ENCODE results near the gene GRAMD4. TPM values are rescaled to one million over a fixed set of nuclear protein-coding genes. Genes with fewer than 3 reads are reported as not detected.
A peak's percentile ranks its signal among the peaks of the same experiment; 100 is the strongest.

The GRAMD4 gene
- total RNA-seq, 1 experiment from 2014 or later, result 29.0 TPM

GRCh38 chr22:46591930-46592329, 28.3 kb upstream of the GRAMD4 start:
- Histone ChIP-seq H3K4me1 (ENCODE audit: low read length) (peaks cover 50% of the 10 kb centered on the region), H2AFZ (ENCODE audit: low read length) (no peak overlapping the region), H3K4me3 (ENCODE audit: low read length) (peak overlapping the region; percentile 33; the same call in 1 of the 2 replicates), H4K20me1 (ENCODE audit: insufficient read depth, low read depth, low read length) (no peaks in the 10 kb centered on the region; the same call in 1 of the 2 replicates), H3K36me3 (ENCODE audit: insufficient read depth, low read length) (no peaks in the 10 kb centered on the region), H3K9me2 (replicated peaks; ENCODE audit: insufficient read depth, low read length) (no peaks in the 10 kb centered on the region), H3K9ac (ENCODE audit: low read length) (peak overlapping the region; percentile 32), H3K9me3 (ENCODE audit: low read length) (no peaks in the 10 kb centered on the region), H3K27ac (ENCODE audit: low read length) (no peak overlapping the region), H3K27me3 (ENCODE audit: low read length) (no peaks in the 10 kb centered on the region), H3K4me2 (ENCODE audit: low read depth, low read length, poor library complexity, severe bottlenecking) (peak overlapping the region; percentile 55), H3K79me2 (ENCODE audit: low read length) (no peaks in the 10 kb centered on the region)
- no peak for DNase-seq

GRCh38 chr22:46592390-46592872, 27.8 kb upstream of the GRAMD4 start:
- peak overlapping the region; percentile 55 for H3K4me2 ChIP-seq (ENCODE audit: low read depth, low read length, poor library complexity, severe bottlenecking)
- peak; percentile 76 for DNase-seq
- H3K9me3 ChIP-seq (ENCODE audit: low read length), result no peaks in the 10 kb centered on the region
- H3K4me3 ChIP-seq (ENCODE audit: low read length), result peak overlapping the region; percentile 33; the same call in 1 of the 2 replicates
- H2AFZ ChIP-seq (ENCODE audit: low read length), result no peak overlapping the region
- H3K27me3 ChIP-seq (ENCODE audit: low read length), result no peaks in the 10 kb centered on the region
- H4K20me1 ChIP-seq (ENCODE audit: insufficient read depth, low read depth, low read length), result no peaks in the 10 kb centered on the region; the same call in 1 of the 2 replicates
- peaks cover 45% of the 10 kb centered on the region for H3K4me1 ChIP-seq (ENCODE audit: low read length)
- peak overlapping the region; percentile 36 for H3K9ac ChIP-seq (ENCODE audit: low read length)
- H3K36me3 ChIP-seq (ENCODE audit: insufficient read depth, low read length), result no peaks in the 10 kb centered on the region
- no peaks in the 10 kb centered on the region for H3K79me2 ChIP-seq (ENCODE audit: low read length)
- H3K27ac ChIP-seq (ENCODE audit: low read length), result no peak overlapping the region
- H3K9me2 ChIP-seq (replicated peaks; ENCODE audit: insufficient read depth, low read length), result no peaks in the 10 kb centered on the region

- peak overlapping the region; percentile 55 for H3K4me2 ChIP-seq (ENCODE audit: low read depth, low read length, poor library complexity, severe bottlenecking)
- H3K9me2 ChIP-seq (replicated peaks; ENCODE audit: insufficient read depth, low read length), result no peaks in the 10 kb centered on the region
- peak overlapping the region; percentile 36 for H3K9ac ChIP-seq (ENCODE audit: low read length)
- no peaks in the 10 kb centered on the region for H3K79me2 ChIP-seq (ENCODE audit: low read length)
- no peak overlapping the region for H3K4me3 ChIP-seq (ENCODE audit: low read length)
- H3K9me3 ChIP-seq (ENCODE audit: low read length), result no peaks in the 10 kb centered on the region
- H3K27me3 ChIP-seq (ENCODE audit: low read length), result no peaks in the 10 kb centered on the region
- no peaks in the 10 kb centered on the region for H3K36me3 ChIP-seq (ENCODE audit: insufficient read depth, low read length)
- no peak overlapping the region for H3K27ac ChIP-seq (ENCODE audit: low read length)
- H3K4me1 ChIP-seq (ENCODE audit: low read length), result peaks cover 37% of the 10 kb centered on the region
- DNase-seq, result peak; percentile 57
- no peaks in the 10 kb centered on the region; the same call in 1 of the 2 replicates for H4K20me1 ChIP-seq (ENCODE audit: insufficient read depth, low read depth, low read length)
- no peak overlapping the region for H2AFZ ChIP-seq (ENCODE audit: low read length)
Measured at GRCh38 chr22:46593211-46593681, 26.9 kb upstream of the GRAMD4 start.

GRCh38 chr22:46593996-46594946, 25.9 kb upstream of the GRAMD4 start:
- Histone ChIP-seq H4K20me1 (ENCODE audit: insufficient read depth, low read depth, low read length) (peaks cover 6% of the 10 kb centered on the region; the same call in 1 of the 2 replicates), H3K27me3 (ENCODE audit: low read length) (no peaks in the 10 kb centered on the region), H2AFZ (ENCODE audit: low read length) (no peak overlapping the region), H3K9me2 (replicated peaks; ENCODE audit: insufficient read depth, low read length) (no peaks in the 10 kb centered on the region), H3K9ac (ENCODE audit: low read length) (no peak overlapping the region), H3K4me2 (ENCODE audit: low read depth, low read length, poor library complexity, severe bottlenecking) (no peak overlapping the region), H3K4me3 (ENCODE audit: low read length) (no peak overlapping the region), H3K27ac (ENCODE audit: low read length) (no peak overlapping the region), H3K79me2 (ENCODE audit: low read length) (no peaks in the 10 kb centered on the region), H3K9me3 (ENCODE audit: low read length) (no peaks in the 10 kb centered on the region), H3K36me3 (ENCODE audit: insufficient read depth, low read length) (no peaks in the 10 kb centered on the region), H3K4me1 (ENCODE audit: low read length) (peaks cover 27% of the 10 kb centered on the region)
- DNase-seq, result no peak

- H3K4me3 ChIP-seq (ENCODE audit: low read length), result no peak overlapping the region
- no peaks in the 10 kb centered on the region for H3K9me3 ChIP-seq (ENCODE audit: low read length)
- H3K9me2 ChIP-seq (replicated peaks; ENCODE audit: insufficient read depth, low read length), result no peaks in the 10 kb centered on the region
- H3K36me3 ChIP-seq (ENCODE audit: insufficient read depth, low read length), result no peaks in the 10 kb centered on the region
- DNase-seq, result no peak
- H4K20me1 ChIP-seq (ENCODE audit: insufficient read depth, low read depth, low read length), result peaks cover 6% of the 10 kb centered on the region; the same call in 1 of the 2 replicates
- no peak overlapping the region for H2AFZ ChIP-seq (ENCODE audit: low read length)
- H3K9ac ChIP-seq (ENCODE audit: low read length), result no peak overlapping the region
- no peaks in the 10 kb centered on the region for H3K27me3 ChIP-seq (ENCODE audit: low read length)
- H3K4me1 ChIP-seq (ENCODE audit: low read length), result peaks cover 23% of the 10 kb centered on the region
- no peaks in the 10 kb centered on the region for H3K79me2 ChIP-seq (ENCODE audit: low read length)
- no peak overlapping the region for H3K27ac ChIP-seq (ENCODE audit: low read length)
- no peak overlapping the region for H3K4me2 ChIP-seq (ENCODE audit: low read depth, low read length, poor library complexity, severe bottlenecking)
Measured at GRCh38 chr22:46594947-46595298, 25.3 kb upstream of the GRAMD4 start.

- Histone ChIP-seq H3K4me1 (ENCODE audit: low read length) (peaks cover 23% of the 10 kb centered on the region), H3K9me2 (replicated peaks; ENCODE audit: insufficient read depth, low read length) (no peaks in the 10 kb centered on the region), H4K20me1 (ENCODE audit: insufficient read depth, low read depth, low read length) (0 out of 2 replicates have a peak, but pooled peaks cover 6% of the 10 kb centered on the region), H2AFZ (ENCODE audit: low read length) (no peak overlapping the region), H3K9me3 (ENCODE audit: low read length) (no peaks in the 10 kb centered on the region), H3K27ac (ENCODE audit: low read length) (no peak overlapping the region), H3K4me2 (ENCODE audit: low read depth, low read length, poor library complexity, severe bottlenecking) (no peak overlapping the region), H3K36me3 (ENCODE audit: insufficient read depth, low read length) (no peaks in the 10 kb centered on the region), H3K79me2 (ENCODE audit: low read length) (no peaks in the 10 kb centered on the region), H3K27me3 (ENCODE audit: low read length) (no peaks in the 10 kb centered on the region), H3K9ac (ENCODE audit: low read length) (no peak overlapping the region), H3K4me3 (ENCODE audit: low read length) (no peak overlapping the region)
- DNase-seq, result no peak
Measured at GRCh38 chr22:46595545-46595944, 24.6 kb upstream of the GRAMD4 start.

- Histone ChIP-seq H3K9me3 (ENCODE audit: low read length) (no peaks in the 10 kb centered on the region), H3K4me2 (ENCODE audit: low read depth, low read length, poor library complexity, severe bottlenecking) (no peak overlapping the region), H3K9ac (ENCODE audit: low read length) (no peak overlapping the region), H3K4me3 (ENCODE audit: low read length) (no peak overlapping the region), H3K9me2 (replicated peaks; ENCODE audit: insufficient read depth, low read length) (no peaks in the 10 kb centered on the region), H3K4me1 (ENCODE audit: low read length) (peaks cover 22% of the 10 kb centered on the region), H4K20me1 (ENCODE audit: insufficient read depth, low read depth, low read length) (0 out of 2 replicates have a peak, but pooled peaks cover 6% of the 10 kb centered on the region), H2AFZ (ENCODE audit: low read length) (no peak overlapping the region), H3K27ac (ENCODE audit: low read length) (no peak overlapping the region), H3K27me3 (ENCODE audit: low read length) (no peaks in the 10 kb centered on the region), H3K79me2 (ENCODE audit: low read length) (no peaks in the 10 kb centered on the region), H3K36me3 (ENCODE audit: insufficient read depth, low read length) (no peaks in the 10 kb centered on the region)
- DNase-seq, result no peak
Measured at GRCh38 chr22:46596032-46596441, 24.1 kb upstream of the GRAMD4 start.

- Histone ChIP-seq H3K9ac (ENCODE audit: low read length) (no peak overlapping the region), H3K79me2 (ENCODE audit: low read length) (no peaks in the 10 kb centered on the region)
Measured at GRCh38 chr22:46596819-46597218, 23.4 kb upstream of the GRAMD4 start.

More at GRCh38 chr22:46596819-46597218, 23.4 kb upstream of the GRAMD4 start:
- H3K36me3 ChIP-seq (ENCODE audit: insufficient read depth, low read length), result no peaks in the 10 kb centered on the region
- H3K4me3 ChIP-seq (ENCODE audit: low read length), result no peak overlapping the region
- H3K4me2 ChIP-seq (ENCODE audit: low read depth, low read length, poor library complexity, severe bottlenecking), result no peak overlapping the region
- H3K9me3 ChIP-seq (ENCODE audit: low read length), result no peaks in the 10 kb centered on the region
- 0 out of 2 replicates have a peak, but pooled peaks cover 6% of the 10 kb centered on the region for H4K20me1 ChIP-seq (ENCODE audit: insufficient read depth, low read depth, low read length)
- peaks cover 16% of the 10 kb centered on the region for H3K4me1 ChIP-seq (ENCODE audit: low read length)
- H3K9me2 ChIP-seq (replicated peaks; ENCODE audit: insufficient read depth, low read length), result no peaks in the 10 kb centered on the region
- no peak for DNase-seq
- no peaks in the 10 kb centered on the region for H3K27me3 ChIP-seq (ENCODE audit: low read length)
- H2AFZ ChIP-seq (ENCODE audit: low read length), result no peak overlapping the region
- H3K27ac ChIP-seq (ENCODE audit: low read length), result no peak overlapping the region
